Omental fat pad (tissue), 4 donors: ENCODE measurements around the gene FAM193B. TPM values are rescaled to one million over a fixed set of nuclear protein-coding genes. Genes with fewer than 3 reads are reported as not detected.

Source experiments
- ATAC-seq: fragments of 150-250 bp; one replicate; pipeline ENCODE4 v1.9.1; 2016; ENCODE audit warnings: mild to moderate bottlenecking, moderate library complexity; ENCODE audit not compliant: low FRiP score
- DNase-seq: peaks from one replicate; pipeline ENCODE4 v3.0.0-alpha.2; 2019; ENCODE audit warnings: low spot score
- total RNA-seq, 4 donors: library from RNA; depleted of rRNA; stranded (reverse); fragments of >200 nt; gene quantifications; one replicate each; pipeline ENCODE4 v1.1.0, GENCODE V29; 2016
- TF ChIP-seq, protein P1 (sequence below), 3 donors: fragments of 450-650 bp; IDR thresholded peaks; one replicate each; pipeline ENCODE4 v1.5.1; 2016 to 2017; ENCODE audit warnings: antibody characterized with exemption in 3 of 3, mild to moderate bottlenecking in 3 of 3, moderate library complexity in 2 of 3

Gene FAM193B
- total RNA-seq, 4 donors from 2014 or later, result 43.3 to 92.5 (median 50.9) TPM

- DNase-seq (no peak), ATAC-seq (peak; percentile 6)
- TF ChIP-seq, protein P1, sequence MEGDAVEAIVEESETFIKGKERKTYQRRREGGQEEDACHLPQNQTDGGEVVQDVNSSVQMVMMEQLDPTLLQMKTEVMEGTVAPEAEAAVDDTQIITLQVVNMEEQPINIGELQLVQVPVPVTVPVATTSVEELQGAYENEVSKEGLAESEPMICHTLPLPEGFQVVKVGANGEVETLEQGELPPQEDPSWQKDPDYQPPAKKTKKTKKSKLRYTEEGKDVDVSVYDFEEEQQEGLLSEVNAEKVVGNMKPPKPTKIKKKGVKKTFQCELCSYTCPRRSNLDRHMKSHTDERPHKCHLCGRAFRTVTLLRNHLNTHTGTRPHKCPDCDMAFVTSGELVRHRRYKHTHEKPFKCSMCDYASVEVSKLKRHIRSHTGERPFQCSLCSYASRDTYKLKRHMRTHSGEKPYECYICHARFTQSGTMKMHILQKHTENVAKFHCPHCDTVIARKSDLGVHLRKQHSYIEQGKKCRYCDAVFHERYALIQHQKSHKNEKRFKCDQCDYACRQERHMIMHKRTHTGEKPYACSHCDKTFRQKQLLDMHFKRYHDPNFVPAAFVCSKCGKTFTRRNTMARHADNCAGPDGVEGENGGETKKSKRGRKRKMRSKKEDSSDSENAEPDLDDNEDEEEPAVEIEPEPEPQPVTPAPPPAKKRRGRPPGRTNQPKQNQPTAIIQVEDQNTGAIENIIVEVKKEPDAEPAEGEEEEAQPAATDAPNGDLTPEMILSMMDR (IDR thresholded peaks at IDR 0.05), result no peak
These were observed 58.2 kb downstream of the FAM193B start for GRCh38 chr5:177496070-177496726.

GRCh38 chr5:177495243-177496060 is 58.9 kb downstream of the FAM193B start:
- DNase-seq (no peak), ATAC-seq (no peak)
- TF ChIP-seq, protein P1 (IDR thresholded peaks at IDR 0.05), result no peak

DNA sequence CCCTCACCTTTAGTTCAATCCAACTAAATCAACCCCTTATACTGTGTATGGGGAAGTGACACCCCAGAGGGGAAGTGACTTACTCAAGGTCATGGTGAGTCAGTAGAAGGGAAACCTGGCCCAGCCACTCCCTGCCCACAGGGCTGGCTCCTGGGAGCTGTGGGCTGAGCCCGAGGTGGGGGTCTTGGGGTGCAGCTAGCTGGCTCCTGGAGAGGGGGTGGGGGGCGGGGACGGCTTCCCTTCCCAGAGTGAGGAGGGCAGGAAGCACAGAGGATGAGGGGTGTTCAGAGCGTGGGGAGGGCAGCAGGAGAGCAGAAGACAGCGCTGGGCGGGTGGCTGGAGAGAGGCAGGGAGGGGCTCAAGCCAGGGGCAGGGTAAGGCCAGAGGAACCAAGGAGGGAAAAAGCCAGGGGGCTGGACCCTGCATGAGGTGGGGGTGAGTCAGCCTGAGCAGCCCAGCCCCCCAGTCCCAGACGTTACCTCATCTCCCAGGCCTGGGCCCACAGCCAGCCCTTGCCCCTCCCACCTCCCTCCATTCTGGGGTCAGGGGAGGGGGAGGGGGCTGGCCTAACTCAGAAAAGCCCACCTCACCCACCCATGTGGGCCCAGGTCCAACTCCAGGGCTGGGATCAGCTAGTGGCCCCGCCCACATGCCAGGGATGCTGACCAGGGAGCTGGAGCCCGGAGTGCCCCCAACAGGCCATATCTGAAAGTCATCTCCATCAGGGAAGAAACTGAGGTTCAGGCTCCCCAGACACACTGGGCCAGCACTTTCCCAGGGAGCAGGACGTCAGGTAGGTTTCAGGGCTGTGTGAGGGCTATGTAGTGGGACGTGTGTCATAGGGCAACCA is 59.8 kb downstream of the FAM193B start:
- DNase-seq, result peak; percentile 53
- TF ChIP-seq, protein P1 (IDR thresholded peaks at IDR 0.05), result peak in 1 of 3 donors; percentile 3
- ATAC-seq, result peak; percentile 21

GRCh38 chr5:177493795-177494345 is 60.5 kb downstream of the FAM193B start:
- TF ChIP-seq, protein P1 (IDR thresholded peaks at IDR 0.05), result no peak
- DNase-seq (no peak), ATAC-seq (no peak)

DNA sequence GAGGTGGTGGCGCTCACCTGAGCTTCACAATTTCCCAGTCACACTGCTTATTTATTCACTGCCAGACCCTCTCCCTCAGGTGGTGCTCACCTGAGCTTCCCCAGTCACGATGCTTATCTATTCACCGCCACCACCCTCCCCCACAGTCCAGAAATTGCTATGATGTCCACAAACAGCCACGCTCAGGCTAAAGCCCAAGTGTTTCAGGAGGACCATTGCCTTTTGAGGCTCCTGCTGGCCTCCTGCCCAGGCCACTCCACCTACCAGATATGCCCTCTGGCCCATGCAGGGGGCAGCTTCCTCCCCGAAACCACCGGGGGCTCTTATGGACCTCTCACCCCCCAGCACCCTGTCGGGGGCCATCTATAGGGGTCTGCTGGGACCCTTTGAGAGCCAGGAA is 61.5 kb downstream of the FAM193B start:
- ATAC-seq (no peak), DNase-seq (no peak)
- TF ChIP-seq, protein P1 (IDR thresholded peaks at IDR 0.05), result no peak

DNA sequence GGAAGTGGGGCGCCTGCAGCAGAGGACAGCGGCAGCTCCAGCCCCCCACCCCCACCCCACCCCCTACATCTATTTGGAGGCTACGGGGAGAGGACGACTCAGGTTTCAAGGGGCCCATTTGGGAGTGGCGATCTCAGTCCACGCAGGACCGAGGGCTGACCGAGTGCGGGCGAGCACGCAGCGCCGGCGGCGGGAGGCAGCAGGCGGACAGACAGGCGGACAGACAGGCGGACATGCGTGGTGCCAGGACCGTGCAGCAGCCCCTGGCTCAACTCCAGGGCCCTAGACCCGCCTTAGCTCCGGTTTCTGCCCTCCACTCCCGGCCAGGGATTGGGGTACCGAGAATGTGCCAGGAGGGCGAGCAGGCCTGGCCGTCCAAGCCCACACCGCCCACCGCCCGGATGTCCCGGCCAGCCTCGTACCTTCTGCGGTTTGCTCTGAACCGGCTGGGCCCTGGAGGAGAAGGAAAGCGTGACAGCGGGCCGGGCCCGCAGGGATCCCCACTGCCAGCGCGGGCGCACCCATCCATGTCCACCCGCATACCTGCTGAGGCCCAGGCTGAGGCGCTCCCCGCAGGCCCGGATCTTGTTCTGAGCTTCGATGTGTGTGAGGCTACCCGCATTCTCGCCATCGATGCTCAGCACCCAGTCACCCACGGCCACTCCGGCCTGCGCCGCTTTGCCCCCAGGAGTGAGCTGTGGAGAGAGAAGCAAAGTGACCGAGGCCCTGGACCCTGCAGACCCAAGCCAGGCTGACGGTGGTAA is 62.2 kb downstream of the FAM193B start:
- TF ChIP-seq, protein P1 (IDR thresholded peaks at IDR 0.05), result no peak
- DNase-seq, result no peak
- ATAC-seq, result no peak
